Activated CD8-positive, alpha-beta T cell treated with anti-CD3 and anti-CD28 coated beads for 36 hours (primary cell): ENCODE data around the gene SERPINB12. TPM values are rescaled to one million over a fixed set of nuclear protein-coding genes. Genes with fewer than 3 reads are reported as not detected.

Source experiments
- ATAC-seq: fragments of 200-7000 bp; cut with Tn5 transposase; one replicate; pipeline ENCODE4 v1.10.0; 2021; ENCODE audit warnings: mild to moderate bottlenecking, moderate library complexity
- CTCF ChIA-PET: fragments of 350-600 bp; sonication (Branson Sonifier 250); formaldehyde crosslinking; loops from one replicate; lab custom pipeline; 2021; ENCODE audit warnings: antibody characterized with exemption; lab: Charles Lee
- POLR2A ChIA-PET: fragments of 350-600 bp; sonication (Branson Sonifier 250); formaldehyde crosslinking; loops from one replicate; lab custom pipeline; 2021; ENCODE audit warnings: antibody characterized with exemption; lab: Charles Lee
- DNase-seq: peaks from one replicate; pipeline ENCODE4 v3.0.0-alpha.2; 2020
- H3K27ac Mint-ChIP-seq: one replicate; pipeline ENCODE4 v1.8.0; 2021; ENCODE audit warnings: mild to moderate bottlenecking, mixed read lengths
- H3K27me3 Mint-ChIP-seq: one replicate; pipeline ENCODE4 v1.8.0; 2021; ENCODE audit warnings: mixed read lengths
- H3K36me3 Mint-ChIP-seq: one replicate; pipeline ENCODE4 v1.8.0; 2021; ENCODE audit warnings: low read depth, mixed read lengths
- H3K4me1 Mint-ChIP-seq: one replicate; pipeline ENCODE4 v1.8.0; 2021; ENCODE audit warnings: low read depth, mixed read lengths
- H3K4me3 Mint-ChIP-seq: one replicate; pipeline ENCODE4 v1.8.0; 2021; ENCODE audit warnings: mild to moderate bottlenecking, moderate library complexity, mixed read lengths
- H3K9me3 Mint-ChIP-seq: one replicate; pipeline ENCODE4 v1.8.0; 2021; ENCODE audit warnings: mixed read lengths
- intact Hi-C: fragments of 100-400 bp; cut with micrococcal nuclease; formaldehyde crosslinking; loops from one replicate; pipeline ENCODE4 v1.10.0; 2022
- total RNA-seq, 2 experiments: library from RNA; stranded (reverse); gene quantifications; one replicate each; pipeline ENCODE4 v1.2.3, GENCODE V29; 2021
- TF ChIP-seq, protein P1 (sequence below): fragments of 200-600 bp; IDR thresholded peaks from one replicate; pipeline ENCODE4 v1.8.0; 2022; ENCODE audit warnings: antibody characterized with exemption, mild to moderate bottlenecking

The SERPINB12 gene
- total RNA-seq, 2 experiments from 2014 or later = not detected

DNA sequence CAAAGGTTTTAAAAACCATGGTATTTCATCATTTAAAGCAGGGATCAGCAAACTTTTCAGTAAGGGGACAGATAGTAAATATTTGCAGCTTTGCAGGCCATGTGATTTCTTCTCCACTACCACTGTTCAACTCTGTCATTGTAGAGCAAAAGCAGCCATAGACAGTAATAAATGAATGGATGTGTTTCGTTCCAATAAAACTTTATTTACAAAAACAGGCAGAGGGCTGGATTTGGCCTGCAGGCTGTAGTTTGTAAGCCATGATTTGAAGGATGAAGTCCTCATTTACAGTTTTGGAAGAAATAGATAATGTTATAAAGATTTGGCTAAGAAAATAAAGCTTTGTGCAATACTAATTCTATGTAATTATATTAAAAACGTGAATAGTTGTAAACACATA is 1.8 kb downstream of the SERPINB12 start:
- intact Hi-C loops = no loop called here
- no peak for DNase-seq
- no peaks in the 10 kb centered on the region for H3K4me1 Mint-ChIP-seq
- TF ChIP-seq, protein P1, sequence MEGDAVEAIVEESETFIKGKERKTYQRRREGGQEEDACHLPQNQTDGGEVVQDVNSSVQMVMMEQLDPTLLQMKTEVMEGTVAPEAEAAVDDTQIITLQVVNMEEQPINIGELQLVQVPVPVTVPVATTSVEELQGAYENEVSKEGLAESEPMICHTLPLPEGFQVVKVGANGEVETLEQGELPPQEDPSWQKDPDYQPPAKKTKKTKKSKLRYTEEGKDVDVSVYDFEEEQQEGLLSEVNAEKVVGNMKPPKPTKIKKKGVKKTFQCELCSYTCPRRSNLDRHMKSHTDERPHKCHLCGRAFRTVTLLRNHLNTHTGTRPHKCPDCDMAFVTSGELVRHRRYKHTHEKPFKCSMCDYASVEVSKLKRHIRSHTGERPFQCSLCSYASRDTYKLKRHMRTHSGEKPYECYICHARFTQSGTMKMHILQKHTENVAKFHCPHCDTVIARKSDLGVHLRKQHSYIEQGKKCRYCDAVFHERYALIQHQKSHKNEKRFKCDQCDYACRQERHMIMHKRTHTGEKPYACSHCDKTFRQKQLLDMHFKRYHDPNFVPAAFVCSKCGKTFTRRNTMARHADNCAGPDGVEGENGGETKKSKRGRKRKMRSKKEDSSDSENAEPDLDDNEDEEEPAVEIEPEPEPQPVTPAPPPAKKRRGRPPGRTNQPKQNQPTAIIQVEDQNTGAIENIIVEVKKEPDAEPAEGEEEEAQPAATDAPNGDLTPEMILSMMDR = no peak
- CTCF ChIA-PET = interaction anchor here (0.9 to 3.5 kb wide), 3 partner anchors 25 to 38 kb away, joined by 3 to 14 read pairs (median 3); no protein-coding TSS in a partner anchor
- H3K4me3 Mint-ChIP-seq = no peak overlapping the region
- no peak overlapping the region for H3K27ac Mint-ChIP-seq
- no peaks in the 10 kb centered on the region for H3K36me3 Mint-ChIP-seq
- POLR2A ChIA-PET = no interaction called here
- H3K27me3 Mint-ChIP-seq = peaks cover 18% of the 10 kb centered on the region
- no peaks in the 10 kb centered on the region for H3K9me3 Mint-ChIP-seq
- no peak for ATAC-seq

DNA sequence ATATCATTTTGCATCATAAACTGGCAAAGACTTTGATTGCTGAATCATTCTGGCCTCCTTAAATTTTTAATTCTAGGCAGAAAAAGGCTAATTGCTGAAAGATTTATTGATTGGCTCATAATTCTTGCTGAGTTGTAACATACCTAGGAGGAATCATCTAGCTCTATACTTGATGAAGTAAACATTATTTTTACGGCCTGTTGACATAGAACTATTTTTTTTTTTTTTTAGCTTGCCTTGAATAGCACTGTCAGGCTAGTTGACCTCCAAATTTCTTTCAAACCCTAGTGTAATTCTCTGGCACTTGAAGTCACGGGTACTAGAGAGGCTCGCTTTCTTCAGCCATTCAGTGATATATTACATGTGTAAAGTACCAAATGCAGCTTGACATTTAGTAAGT is 2.8 kb downstream of the SERPINB12 start:
- Mint-ChIP-seq H3K9me3 (no peaks in the 10 kb centered on the region), H3K4me3 (no peak overlapping the region), H3K4me1 (no peaks in the 10 kb centered on the region), H3K27ac (no peak overlapping the region), H3K36me3 (no peaks in the 10 kb centered on the region), H3K27me3 (peaks cover 15% of the 10 kb centered on the region)
- CTCF ChIA-PET = interaction anchor here (0.8 to 3.5 kb wide), 3 partner anchors 26 to 39 kb away, joined by 3 to 14 read pairs (median 3); no protein-coding TSS in a partner anchor
- no peak for DNase-seq
- TF ChIP-seq, protein P1 = no peak
- intact Hi-C loops = no loop called here
- POLR2A ChIA-PET = no interaction called here
- no peak for ATAC-seq

- DNase-seq (no peak), ATAC-seq (no peak)
- Mint-ChIP-seq H3K36me3 (no peaks in the 10 kb centered on the region), H3K4me1 (no peaks in the 10 kb centered on the region), H3K9me3 (no peaks in the 10 kb centered on the region), H3K4me3 (no peak overlapping the region), H3K27ac (no peak overlapping the region), H3K27me3 (peaks cover 19% of the 10 kb centered on the region)
- CTCF ChIA-PET = interaction anchor here (1.0 to 1.8 kb wide), 5 partner anchors 9 to 302 kb away, joined by 3 to 8 read pairs (median 3); no protein-coding TSS in a partner anchor
- POLR2A ChIA-PET = no interaction called here
- intact Hi-C loops = no loop called here
- TF ChIP-seq, protein P1 = no peak
Measured at GRCh38 chr18:63550068-63550467, 7.9 kb downstream of the SERPINB12 start.

- no peak for DNase-seq
- H3K27ac Mint-ChIP-seq = no peak overlapping the region
- peaks cover 15% of the 10 kb centered on the region for H3K27me3 Mint-ChIP-seq
- H3K9me3 Mint-ChIP-seq = no peaks in the 10 kb centered on the region
- TF ChIP-seq, protein P1 = no peak
- POLR2A ChIA-PET = no interaction called here
- no peaks in the 10 kb centered on the region for H3K36me3 Mint-ChIP-seq
- CTCF ChIA-PET = interaction anchor here (1.6 kb wide), 1 partner anchor 33 kb away, joined by 8 read pairs; no protein-coding TSS in a partner anchor
- H3K4me3 Mint-ChIP-seq = no peak overlapping the region
- no peak for ATAC-seq
- intact Hi-C loops = no loop called here
- H3K4me1 Mint-ChIP-seq = no peaks in the 10 kb centered on the region
Measured at GRCh38 chr18:63551769-63552168, 9.6 kb downstream of the SERPINB12 start.

DNA sequence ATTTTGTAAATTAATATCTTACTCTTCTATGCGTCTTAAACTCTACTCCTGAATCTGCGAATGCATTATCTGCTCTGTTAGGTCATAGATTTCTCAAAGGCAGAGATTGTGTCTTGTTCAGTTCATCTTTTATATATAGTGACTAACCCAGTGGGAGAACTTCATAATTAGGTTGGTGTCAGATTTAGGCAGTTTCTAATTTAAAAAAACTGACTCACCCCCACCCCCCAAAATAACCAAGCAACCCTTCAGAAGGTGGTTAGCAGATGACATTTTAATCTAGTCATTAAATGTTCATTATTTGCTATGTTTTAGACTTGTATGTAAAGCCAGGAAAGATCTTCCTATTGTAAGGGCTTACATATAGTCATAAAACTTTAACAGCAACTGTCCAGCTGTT is 10.4 kb downstream of the SERPINB12 start:
- Mint-ChIP-seq H3K36me3 (no peaks in the 10 kb centered on the region), H3K27me3 (peaks cover 14% of the 10 kb centered on the region), H3K9me3 (no peaks in the 10 kb centered on the region), H3K4me3 (no peak overlapping the region), H3K27ac (no peak overlapping the region), H3K4me1 (no peaks in the 10 kb centered on the region)
- intact Hi-C loops = no loop called here
- DNase-seq = no peak
- no peak for ATAC-seq
- TF ChIP-seq, protein P1 = no peak
- ChIA-PET POLR2A (no interaction called here), CTCF (interaction anchor here (1.6 kb wide), 1 partner anchor 34 kb away, joined by 8 read pairs; no protein-coding TSS in a partner anchor)
